ENCODE measurements around the gene ASTE1. TPM values are rescaled to one million over a fixed set of nuclear protein-coding genes. Genes with fewer than 3 reads are reported as not detected.

The ASTE1 gene
- total and polyA plus RNA-seq, 9 of the 15 experiments (the other 6 are each of a cell fraction or from before 2014, with no cell fraction given): 3.5 to 12.1 (median 6.9) TPM

DNA sequence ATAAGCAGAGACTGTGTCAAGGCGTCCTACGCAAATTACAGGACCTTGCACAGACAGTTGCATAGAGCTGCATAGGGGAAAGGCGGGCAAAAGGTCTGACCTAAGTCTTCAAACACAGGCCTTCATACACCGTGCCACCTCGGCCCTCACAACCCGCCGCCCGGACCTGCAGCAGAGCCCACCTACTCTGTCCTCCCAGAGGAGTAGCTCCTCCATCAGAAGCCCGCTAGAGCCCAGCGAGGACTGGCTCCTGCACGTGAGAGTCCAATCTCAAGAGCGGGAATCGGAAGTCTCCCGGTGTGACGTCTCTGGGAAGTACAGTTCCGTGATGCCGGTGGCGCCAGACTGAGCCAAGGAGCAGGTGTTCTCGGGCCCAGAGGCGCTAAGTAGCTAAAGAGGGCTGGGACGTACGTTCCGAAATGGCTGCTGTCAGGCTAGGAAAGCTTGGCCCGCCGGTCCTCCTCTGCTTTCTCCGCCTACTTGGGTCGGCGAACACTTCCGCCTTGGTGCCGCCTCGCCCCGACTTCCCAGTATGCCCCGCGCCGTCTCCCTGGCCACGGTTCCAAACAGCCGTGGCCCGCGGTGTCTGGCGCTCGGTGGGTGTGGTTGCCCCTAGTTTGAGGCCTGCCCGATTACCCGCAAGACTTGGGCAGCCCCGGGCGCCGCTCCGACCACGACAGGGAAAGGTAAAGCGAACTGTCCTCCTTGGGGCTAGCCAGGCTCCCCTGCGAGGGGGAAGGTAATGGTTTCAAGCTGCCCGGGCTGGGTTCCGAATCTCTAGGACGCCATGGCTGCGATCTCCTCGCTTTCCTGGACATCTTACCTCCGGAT, at the start of gene ASTE1, which contains the start of gene NEK11 (continued):
- TF ChIP-seq, protein P1, sequence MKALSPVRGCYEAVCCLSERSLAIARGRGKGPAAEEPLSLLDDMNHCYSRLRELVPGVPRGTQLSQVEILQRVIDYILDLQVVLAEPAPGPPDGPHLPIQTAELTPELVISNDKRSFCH (CRISPR knock-in tag; IDR thresholded peaks at IDR 0.05): no peak
- TF ChIP-seq, protein P1 (tag; IDR thresholded peaks at IDR 0.05): peak; percentile 68; the same call in 1 of the 2 replicates
- TF ChIP-seq KDM1A (IDR thresholded peaks at IDR 0.05): no peak
- peak; percentile 78 for TF ChIP-seq EP400 (IDR thresholded peaks at IDR 0.05)
- TF ChIP-seq ZNF311 (CRISPR knock-in tag; IDR thresholded peaks at IDR 0.05): 0 out of 2 replicates have a peak, but pooled peaks have one; percentile 17
- TF ChIP-seq ZNF280B (CRISPR knock-in tag; IDR thresholded peaks at IDR 0.05): no peak
- peak; percentile 84 for TF ChIP-seq ZNF143 (CRISPR knock-in tag; IDR thresholded peaks at IDR 0.05)
- peak in 1 of 2 experiments; percentile 32; a peak in 1 of 4 replicates for TF ChIP-seq FOXK2 (conservative IDR thresholded peaks at IDR 0.05 in 1 of 2, IDR thresholded peaks at IDR 0.05 in 1 of 2; ENCODE audit: low read depth in 2 of 2)
- peak; percentile 48; the same call in 1 of the 2 replicates for TF ChIP-seq TAF7 (tag; IDR thresholded peaks at IDR 0.05)
- peak; percentile 70 for TF ChIP-seq KDM5B (IDR thresholded peaks at IDR 0.05; ENCODE audit: insufficient replicate concordance, low read depth, low read length)
- peak; percentile 64 for TF ChIP-seq POLR2AphosphoS5 (IDR thresholded peaks at IDR 0.05; ENCODE audit: control insufficient read depth, insufficient read depth, low read depth, low read length)
- TF ChIP-seq PML (IDR thresholded peaks at IDR 0.05; ENCODE audit: low read length): 0 out of 2 replicates have a peak, but pooled peaks have one; percentile 18
- no peak for TF ChIP-seq NR2C1 (IDR thresholded peaks at IDR 0.05)
- peak; percentile 43; the same call in 1 of the 2 replicates for TF ChIP-seq NR2C1 (tag; IDR thresholded peaks at IDR 0.05)
- TF ChIP-seq ZNF766 (CRISPR knock-in tag; conservative IDR thresholded peaks at IDR 0.05): peak; percentile 72
- TF ChIP-seq POLR2B (IDR thresholded peaks at IDR 0.05; ENCODE audit: low read depth, partially characterized antibody): peak; percentile 61
- TF ChIP-seq E2F8 (IDR thresholded peaks at IDR 0.05; ENCODE audit: low read depth, partially characterized antibody): peak; percentile 40
- no peak for TF ChIP-seq ZBED1 (IDR thresholded peaks at IDR 0.05)
- peak; percentile 36 for TF ChIP-seq NEUROD1 (IDR thresholded peaks at IDR 0.05; ENCODE audit: borderline replicate concordance, low read depth, low read length, partially characterized antibody)
- no peak for TF ChIP-seq SREBF2 (CRISPR knock-in tag; IDR thresholded peaks at IDR 0.05)
- TF ChIP-seq FOXJ2 (tag; IDR thresholded peaks at IDR 0.05): peak; percentile 96
- TF ChIP-seq MYBL2 (IDR thresholded peaks at IDR 0.05; ENCODE audit: low read depth): no peak
- TF ChIP-seq MYBL2 (CRISPR knock-in tag; IDR thresholded peaks at IDR 0.05; ENCODE audit: borderline replicate concordance): no peak
- peak; percentile 86 for TF ChIP-seq HCFC1 (IDR thresholded peaks at IDR 0.05; ENCODE audit: low read depth, low read length)
- peak; percentile 64 for TF ChIP-seq GABPB1 (CRISPR knock-in tag; IDR thresholded peaks at IDR 0.05)

Data from K562 (cell line).